ENCODE data around the gene UGT2B17. TPM values are rescaled to one million over a fixed set of nuclear protein-coding genes. Genes with fewer than 3 reads are reported as not detected.

UGT2B17 gene
- total and polyA plus RNA-seq, 2 of the 13 experiments (the other 11 are each of a cell fraction or from before 2014, with no cell fraction given) = not detected

- Histone ChIP-seq H3K4me2 (ENCODE audit: low read depth, low read length) (no peak overlapping the region), H3K27me3 (ENCODE audit: control insufficient read depth in 1 of 2, insufficient read depth in 2 of 2, low read length in 2 of 2) (no peaks in the 10 kb centered on the region), H3K27ac (ENCODE audit: extremely low read length, insufficient read depth, low read length) (no peak overlapping the region), H3K4me3 (replicated peaks in 1 of 3; ENCODE audit: insufficient read depth in 1 of 3, low read depth in 2 of 3, low read length in 3 of 3) (no peak overlapping the region), H3K9me3 (ENCODE audit: low read length) (no peaks in the 10 kb centered on the region), H4K20me1 (ENCODE audit: insufficient read depth, low read length) (no peaks in the 10 kb centered on the region), H3K79me2 (ENCODE audit: insufficient read depth, low read length) (no peaks in the 10 kb centered on the region), H2AFZ (ENCODE audit: low read length) (no peak overlapping the region), H3K4me1 (ENCODE audit: insufficient read depth, low read length) (peaks cover 9% of the 10 kb centered on the region), H3K36me3 (replicated peaks in 1 of 2; ENCODE audit: control insufficient read depth in 1 of 2, insufficient read depth in 2 of 2, low read length in 2 of 2) (no peaks in the 10 kb centered on the region), H3K9ac (ENCODE audit: insufficient read depth, low read depth, low read length) (no peak overlapping the region)
- ATAC-seq = no peak
- 65% methylated on average over 3 of the region's 3 CpGs for WGBS (ENCODE audit: low lambda C conversion rate)
- CTCF ChIA-PET (ENCODE audit: low intra/inter-chr PET ratio, low total read pairs) = no interaction called here
- FAIRE-seq = no peak
- DNase-seq (ENCODE audit: low spot score) = no peak
- in situ Hi-C loops (cut with HindIII; ENCODE audit: extremely low pct_ligation_motif_present, low pct_unique_long_range_greater_than_20kb) = no loop called here
- POLR2A ChIA-PET = no interaction called here
- intact Hi-C loops (cut with micrococcal nuclease; ENCODE audit: unreplicated experiment) = no loop called here
- BruUV-seq (replicated peaks) = no TSS peak
- no peak for TF ChIP-seq ZNF512B (CRISPR knock-in tag; IDR thresholded peaks at IDR 0.05; ENCODE audit: borderline replicate concordance)
- TF ChIP-seq ZNF225 (CRISPR knock-in tag; IDR thresholded peaks at IDR 0.05) = no peak
- no peak for TF ChIP-seq ZNF570 (CRISPR knock-in tag; IDR thresholded peaks at IDR 0.05; ENCODE audit: borderline replicate concordance)
- TF ChIP-seq ZNF615 (CRISPR knock-in tag; IDR thresholded peaks at IDR 0.05; ENCODE audit: borderline replicate concordance) = no peak
- TF ChIP-seq PRDM4 (CRISPR knock-in tag; IDR thresholded peaks at IDR 0.05; ENCODE audit: borderline replicate concordance) = no peak
- no peak for TF ChIP-seq ZBED4 (CRISPR knock-in tag; IDR thresholded peaks at IDR 0.05; ENCODE audit: borderline replicate concordance)
- TF ChIP-seq ZNF333 (CRISPR knock-in tag; IDR thresholded peaks at IDR 0.05; ENCODE audit: borderline replicate concordance) = no peak
- no peak for TF ChIP-seq ZNF276 (CRISPR knock-in tag; IDR thresholded peaks at IDR 0.05; ENCODE audit: low read depth)
- TF ChIP-seq ZNF597 (CRISPR knock-in tag; IDR thresholded peaks at IDR 0.05) = no peak
These were observed 1.5 kb upstream of the UGT2B17 start for GRCh38 chr4:68577590-68577989.

Measured in HepG2 (cell line).